HFF-Myc (cell line): ENCODE data around the gene IMMP2L.

Source experiments
- DNase-seq: peaks from one replicate; pipeline ENCODE4 v3.0.0-alpha.2; 2011; ENCODE audit warnings: low read depth; ENCODE audit errors: extremely low read depth
- H3K4me3 ChIP-seq: replicated peaks from 2 replicates; pipeline ENCODE4 v1.5.1; 2011; ENCODE audit warnings: low read depth, mild to moderate bottlenecking, control low read depth, low read length
- TF ChIP-seq, protein P1 (sequence below): IDR thresholded peaks from 2 replicates; pipeline ENCODE4 v1.5.1; 2012; ENCODE audit warnings: mild to moderate bottlenecking, low read depth, low read length, control low read depth; ENCODE audit errors: missing control alignments

The IMMP2L gene

GRCh38 chr7:111364413-111364812 is 197.9 kb downstream of the IMMP2L start:
- H3K4me3 ChIP-seq: no peak overlapping the region
- no peak for DNase-seq
- TF ChIP-seq, protein P1, sequence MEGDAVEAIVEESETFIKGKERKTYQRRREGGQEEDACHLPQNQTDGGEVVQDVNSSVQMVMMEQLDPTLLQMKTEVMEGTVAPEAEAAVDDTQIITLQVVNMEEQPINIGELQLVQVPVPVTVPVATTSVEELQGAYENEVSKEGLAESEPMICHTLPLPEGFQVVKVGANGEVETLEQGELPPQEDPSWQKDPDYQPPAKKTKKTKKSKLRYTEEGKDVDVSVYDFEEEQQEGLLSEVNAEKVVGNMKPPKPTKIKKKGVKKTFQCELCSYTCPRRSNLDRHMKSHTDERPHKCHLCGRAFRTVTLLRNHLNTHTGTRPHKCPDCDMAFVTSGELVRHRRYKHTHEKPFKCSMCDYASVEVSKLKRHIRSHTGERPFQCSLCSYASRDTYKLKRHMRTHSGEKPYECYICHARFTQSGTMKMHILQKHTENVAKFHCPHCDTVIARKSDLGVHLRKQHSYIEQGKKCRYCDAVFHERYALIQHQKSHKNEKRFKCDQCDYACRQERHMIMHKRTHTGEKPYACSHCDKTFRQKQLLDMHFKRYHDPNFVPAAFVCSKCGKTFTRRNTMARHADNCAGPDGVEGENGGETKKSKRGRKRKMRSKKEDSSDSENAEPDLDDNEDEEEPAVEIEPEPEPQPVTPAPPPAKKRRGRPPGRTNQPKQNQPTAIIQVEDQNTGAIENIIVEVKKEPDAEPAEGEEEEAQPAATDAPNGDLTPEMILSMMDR: no peak

GRCh38 chr7:111363099-111363498 is 199.2 kb downstream of the IMMP2L start:
- DNase-seq: no peak
- no peak overlapping the region for H3K4me3 ChIP-seq
- TF ChIP-seq, protein P1: no peak

DNA sequence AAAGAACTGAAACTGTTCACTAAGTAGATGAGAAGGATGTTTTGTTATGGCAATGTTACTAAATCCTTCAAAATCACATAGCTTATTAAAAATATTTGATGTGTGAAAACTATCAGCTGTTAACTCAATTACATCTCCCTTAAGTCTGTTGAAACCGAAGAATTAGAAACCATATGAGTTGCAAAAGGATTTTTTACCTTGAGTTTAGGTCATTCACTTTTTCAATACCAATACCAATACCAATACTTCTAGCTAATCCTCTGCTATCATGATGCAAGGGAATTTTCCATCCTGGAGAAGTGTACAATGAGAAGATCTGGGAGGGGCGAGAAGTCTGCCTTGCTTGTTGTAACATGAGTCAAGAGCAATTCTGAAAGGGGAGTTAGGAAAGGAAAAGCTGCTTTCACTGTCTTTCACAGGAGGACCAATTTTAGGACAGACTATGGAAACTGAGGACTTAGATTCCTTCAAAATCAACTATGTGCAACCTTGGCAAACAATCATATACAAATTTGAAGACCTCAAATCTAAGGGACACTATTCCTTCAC is 199.7 kb downstream of the IMMP2L start:
- no peak for DNase-seq
- TF ChIP-seq, protein P1: no peak
- no peak overlapping the region for H3K4me3 ChIP-seq

DNA sequence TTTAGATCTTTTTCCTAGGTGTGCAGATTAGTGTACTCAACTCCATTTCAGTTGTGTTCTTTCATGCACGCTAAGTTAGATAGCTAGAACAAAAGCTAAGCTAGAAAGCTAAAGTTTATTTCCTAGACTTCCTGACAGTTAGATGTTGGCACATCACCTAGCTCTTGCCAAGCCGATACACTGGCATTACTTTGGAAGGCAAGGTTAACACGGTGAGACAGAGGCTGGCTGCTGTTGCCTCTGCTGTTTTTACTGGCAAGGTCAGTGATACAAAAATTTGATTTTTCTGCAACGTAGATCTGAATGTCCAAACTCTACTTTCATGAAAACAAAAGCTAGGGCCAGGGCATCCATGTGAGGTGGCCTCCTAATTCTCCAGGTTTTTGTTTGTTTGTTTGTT is 203.4 kb downstream of the IMMP2L start:
- TF ChIP-seq, protein P1: no peak
- no peak for DNase-seq
- H3K4me3 ChIP-seq: no peak overlapping the region

DNA sequence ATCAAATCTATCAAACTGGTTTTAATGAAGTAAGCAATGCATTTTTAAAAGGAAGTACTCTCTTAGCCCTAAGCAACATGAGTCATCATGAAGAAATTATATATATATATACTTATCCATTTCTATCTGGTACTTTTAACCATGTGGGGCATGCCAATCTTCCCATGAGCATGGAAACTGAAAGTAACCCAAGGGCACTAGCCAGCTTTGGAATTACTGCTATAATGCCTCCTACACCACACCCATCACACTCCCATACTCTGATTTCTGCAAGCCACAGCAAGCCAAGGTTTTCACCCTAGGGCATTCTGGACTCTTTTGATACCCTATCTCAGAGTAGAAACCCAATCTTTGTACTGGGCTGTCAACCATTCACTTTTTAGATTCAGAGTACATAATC is 204.6 kb downstream of the IMMP2L start:
- H3K4me3 ChIP-seq: no peak overlapping the region
- peak; percentile 20 for DNase-seq
- TF ChIP-seq, protein P1: no peak

- TF ChIP-seq, protein P1: no peak
- no peak for DNase-seq
- H3K4me3 ChIP-seq: no peak overlapping the region
Measured at GRCh38 chr7:111356941-111357340, 205.4 kb downstream of the IMMP2L start.

- TF ChIP-seq, protein P1: no peak
- H3K4me3 ChIP-seq: no peak overlapping the region
- DNase-seq: no peak
Measured at GRCh38 chr7:111352319-111352718, 210.0 kb downstream of the IMMP2L start.
